ENCODE results near the gene UHRF1. TPM values are rescaled to one million over a fixed set of nuclear protein-coding genes. Genes with fewer than 3 reads are reported as not detected.
A peak's percentile ranks its signal among the peaks of the same experiment; 100 is the strongest.

UHRF1 gene
- total and polyA plus RNA-seq, 2 of the 13 experiments (the other 11 are each of a cell fraction or from before 2014, with no cell fraction given) = 6.8 to 78.4 TPM

GRCh38 chr19:4870025-4870700, 39.1 kb upstream of the UHRF1 start:
- Histone ChIP-seq H3K4me2 (ENCODE audit: low read depth, low read length) (peak overlapping the region; percentile 57), H4K20me1 (ENCODE audit: insufficient read depth, low read length) (peaks cover 8% of the 10 kb centered on the region; the same call in 1 of the 2 replicates), H3K9me3 (ENCODE audit: low read length) (no peaks in the 10 kb centered on the region), H3K4me3 (replicated peaks in 1 of 3; ENCODE audit: insufficient read depth in 1 of 3, low read depth in 2 of 3, low read length in 3 of 3) (peak overlapping the region; percentile 19 to 34 (median 24); a peak in 2 of 6 replicates), H3K79me2 (ENCODE audit: insufficient read depth, low read length) (peaks cover 15% of the 10 kb centered on the region), H3K4me1 (ENCODE audit: insufficient read depth, low read length) (peaks cover 54% of the 10 kb centered on the region), H3K9ac (ENCODE audit: insufficient read depth, low read depth, low read length) (peak overlapping the region; percentile 38; the same call in 1 of the 2 replicates), H3K27ac (ENCODE audit: extremely low read length, insufficient read depth, low read length) (peak overlapping the region; percentile 70), H3K27me3 (ENCODE audit: control insufficient read depth in 1 of 2, insufficient read depth in 2 of 2, low read length in 2 of 2) (no peaks in the 10 kb centered on the region; a peak in 1 of 5 replicates), H2AFZ (ENCODE audit: low read length) (no peak overlapping the region), H3K36me3 (replicated peaks in 1 of 2; ENCODE audit: control insufficient read depth in 1 of 2, insufficient read depth in 2 of 2, low read length in 2 of 2) (no peaks in the 10 kb centered on the region)
- CTCF ChIA-PET (ENCODE audit: low intra/inter-chr PET ratio, low total read pairs) = interaction anchor here (1.4 kb wide), 1 partner anchor 42 kb away, joined by 3 read pairs; no protein-coding TSS in a partner anchor
- 7% methylated on average over 10 of the region's 10 CpGs for WGBS (ENCODE audit: low lambda C conversion rate)
- no TSS peak for BruUV-seq (replicated peaks)
- DNase-seq (ENCODE audit: low spot score) (peak; percentile 98), ATAC-seq (peak; percentile 81), FAIRE-seq (peak; percentile 92)
- intact Hi-C loops (cut with micrococcal nuclease; ENCODE audit: unreplicated experiment) = no loop called here
- POLR2A ChIA-PET = interaction anchor here (0.6 to 2.3 kb wide), 12 partner anchors 25 to 102 kb away, joined by 3 to 9 read pairs (median 4); partner anchors contain the start of genes FEM1A and KDM4B
- in situ Hi-C loops (cut with HindIII; ENCODE audit: extremely low pct_ligation_motif_present, low pct_unique_long_range_greater_than_20kb) = loop anchor here (5.0 to 10.0 kb wide), 2 partner anchors 42 to 165 kb away; no protein-coding TSS in a partner anchor
- no peak for TF ChIP-seq ZSCAN22 (CRISPR knock-in tag; IDR thresholded peaks at IDR 0.05)
- peak; percentile 77 for TF ChIP-seq ZBTB33 (CRISPR knock-in tag; IDR thresholded peaks at IDR 0.05)
- TF ChIP-seq ZSCAN29 (CRISPR knock-in tag; conservative IDR thresholded peaks at IDR 0.05) = no peak
- no peak for TF ChIP-seq ISX (CRISPR knock-in tag; conservative IDR thresholded peaks at IDR 0.05)
- no peak for TF ChIP-seq ZNF160 (CRISPR knock-in tag; IDR thresholded peaks at IDR 0.05)
- no peak for TF ChIP-seq ZNF530 (CRISPR knock-in tag; IDR thresholded peaks at IDR 0.05; ENCODE audit: low read depth)
- TF ChIP-seq LBX2 (CRISPR knock-in tag; IDR thresholded peaks at IDR 0.05; ENCODE audit: borderline replicate concordance) = no peak
- no peak for TF ChIP-seq MIER2 (CRISPR knock-in tag; IDR thresholded peaks at IDR 0.05)
- TF ChIP-seq MEF2D (CRISPR knock-in tag; IDR thresholded peaks at IDR 0.05) = 0 out of 2 replicates have a peak, but pooled peaks have one; percentile 59
- TF ChIP-seq ZNF382 (CRISPR knock-in tag; IDR thresholded peaks at IDR 0.05; ENCODE audit: borderline replicate concordance) = no peak
- TF ChIP-seq MAF1 (CRISPR knock-in tag; IDR thresholded peaks at IDR 0.05; ENCODE audit: borderline replicate concordance) = no peak
- TF ChIP-seq SKI (IDR thresholded peaks at IDR 0.05; ENCODE audit: partially characterized antibody) = no peak
- 0 out of 2 replicates have a peak, but pooled peaks have one; percentile 42 for TF ChIP-seq ZMAT3 (CRISPR knock-in tag; conservative IDR thresholded peaks at IDR 0.05)
- no peak for TF ChIP-seq E2F1 (CRISPR knock-in tag; IDR thresholded peaks at IDR 0.05)
- TF ChIP-seq HCFC1 (IDR thresholded peaks at IDR 0.05; ENCODE audit: low read depth, low read length) = no peak
- TF ChIP-seq ZNF703 (CRISPR knock-in tag; IDR thresholded peaks at IDR 0.05; ENCODE audit: borderline replicate concordance) = no peak
- no peak; the same call in 1 of the 2 replicates for TF ChIP-seq BCL3 (CRISPR knock-in tag; IDR thresholded peaks at IDR 0.05)
